Neural crest cell (in vitro differentiated cells): Measurements from ENCODE around the gene TTLL5. TPM values are rescaled to one million over a fixed set of nuclear protein-coding genes. Genes with fewer than 3 reads are reported as not detected.

Experiments
- DNase-seq: peaks from one replicate; pipeline ENCODE4 v3.0.0; 2021; ENCODE audit warnings: low read depth, mixed read lengths, low spot score
- H3K27ac Mint-ChIP-seq: one replicate; pipeline ENCODE4 v1.8.0; 2021; ENCODE audit warnings: mild to moderate bottlenecking, mixed read lengths; ENCODE audit not compliant: unreplicated experiment
- H3K27me3 Mint-ChIP-seq: 2 replicates; pipeline ENCODE4 v1.8.0; 2021; ENCODE audit warnings: low read depth, mild to moderate bottlenecking, mixed read lengths
- H3K36me3 Mint-ChIP-seq: 2 replicates; pipeline ENCODE4 v1.8.0; 2021; ENCODE audit warnings: low read depth, mild to moderate bottlenecking, mixed read lengths
- H3K4me1 Mint-ChIP-seq: 2 replicates; pipeline ENCODE4 v1.8.0; 2021; ENCODE audit warnings: mixed read lengths
- H3K4me3 Mint-ChIP-seq: one replicate; pipeline ENCODE4 v1.8.0; 2021; ENCODE audit warnings: mild to moderate bottlenecking, mixed read lengths
- H3K9me3 Mint-ChIP-seq: 2 replicates; pipeline ENCODE4 v1.8.0; 2021; ENCODE audit warnings: mixed read lengths
- CTCF ChIP-seq: fragments of 200-600 bp; sonication (generic); conservative IDR thresholded peaks from 2 replicates; pipeline ENCODE4 v1.5.0; 2021; ENCODE audit warnings: antibody characterized with exemption, mild to moderate bottlenecking
- total RNA-seq: library from RNA; stranded (reverse); gene quantifications from 2 replicates; pipeline ENCODE4 v1.2.1, GENCODE V29; 2021

TTLL5 gene
- total RNA-seq, 1 donor from 2014 or later, result 55.7 TPM

- H3K27me3 Mint-ChIP-seq, result no peaks in the 10 kb centered on the region
- H3K9me3 Mint-ChIP-seq, result no peaks in the 10 kb centered on the region
- TF ChIP-seq CTCF, result no peak
- peaks cover 11% of the 10 kb centered on the region for H3K4me1 Mint-ChIP-seq
- no peaks in the 10 kb centered on the region for H3K36me3 Mint-ChIP-seq
- H3K27ac Mint-ChIP-seq, result no peak overlapping the region
- H3K4me3 Mint-ChIP-seq, result no peak overlapping the region
- no peak for DNase-seq
These were observed 200.1 kb downstream of the TTLL5 start for GRCh38 chr14:75861161-75861621.

- no peak for DNase-seq
- no peak overlapping the region for H3K27ac Mint-ChIP-seq
- no peak for TF ChIP-seq CTCF
- H3K4me3 Mint-ChIP-seq, result no peak overlapping the region
- H3K36me3 Mint-ChIP-seq, result no peaks in the 10 kb centered on the region
- no peaks in the 10 kb centered on the region for H3K27me3 Mint-ChIP-seq
- H3K4me1 Mint-ChIP-seq, result peaks cover 23% of the 10 kb centered on the region
- no peaks in the 10 kb centered on the region for H3K9me3 Mint-ChIP-seq
These were observed 202.2 kb downstream of the TTLL5 start for GRCh38 chr14:75863221-75863620.

GRCh38 chr14:75864352-75864751 is 203.3 kb downstream of the TTLL5 start:
- H3K36me3 Mint-ChIP-seq, result peaks cover 2% of the 10 kb centered on the region

GRCh38 chr14:75865531-75865930 is 204.5 kb downstream of the TTLL5 start:
- DNase-seq, result no peak

More at GRCh38 chr14:75864352-75864751, 203.3 kb downstream of the TTLL5 start:
- H3K27ac Mint-ChIP-seq, result no peak overlapping the region
- H3K4me3 Mint-ChIP-seq, result no peak overlapping the region
- H3K27me3 Mint-ChIP-seq, result no peaks in the 10 kb centered on the region
- peaks cover 29% of the 10 kb centered on the region for H3K4me1 Mint-ChIP-seq
- H3K9me3 Mint-ChIP-seq, result no peaks in the 10 kb centered on the region
- no peak for TF ChIP-seq CTCF
- no peak for DNase-seq

GRCh38 chr14:75866970-75867369 is 205.9 kb downstream of the TTLL5 start:
- no peaks in the 10 kb centered on the region for H3K9me3 Mint-ChIP-seq
- H3K27me3 Mint-ChIP-seq, result no peaks in the 10 kb centered on the region
- peaks cover 29% of the 10 kb centered on the region for H3K4me1 Mint-ChIP-seq
- no peak overlapping the region for H3K4me3 Mint-ChIP-seq
- peaks cover 6% of the 10 kb centered on the region for H3K36me3 Mint-ChIP-seq
- DNase-seq, result no peak
- TF ChIP-seq CTCF, result no peak
- no peak overlapping the region for H3K27ac Mint-ChIP-seq

More at GRCh38 chr14:75865531-75865930, 204.5 kb downstream of the TTLL5 start:
- Mint-ChIP-seq H3K36me3 (peaks cover 2% of the 10 kb centered on the region), H3K27ac (no peak overlapping the region), H3K27me3 (no peaks in the 10 kb centered on the region), H3K9me3 (no peaks in the 10 kb centered on the region), H3K4me1 (peaks cover 31% of the 10 kb centered on the region), H3K4me3 (no peak overlapping the region)
- no peak for TF ChIP-seq CTCF
